GM18907 (cell line): ENCODE measurements around the gene BBS1.
"Not testable (repeated sequence)": the region's sequence is repeated elsewhere in the genome, so short reads cannot be mapped to it uniquely, and the experiment has no call there.

Experiments used
- ATAC-seq: cut with Tn5 transposase; IDR thresholded peaks from one replicate; pipeline ENCODE4 v1.9.1; 2021; ENCODE audit warnings: mild to moderate bottlenecking, moderate library complexity; ENCODE audit not compliant: unreplicated experiment

The BBS1 gene

GRCh38 chr11:66569076-66569475 is 58.6 kb downstream of the BBS1 start:
- ATAC-seq, result no peak

GRCh38 chr11:66570079-66570849 is 59.8 kb downstream of the BBS1 start:
- no peak for ATAC-seq

DNA sequence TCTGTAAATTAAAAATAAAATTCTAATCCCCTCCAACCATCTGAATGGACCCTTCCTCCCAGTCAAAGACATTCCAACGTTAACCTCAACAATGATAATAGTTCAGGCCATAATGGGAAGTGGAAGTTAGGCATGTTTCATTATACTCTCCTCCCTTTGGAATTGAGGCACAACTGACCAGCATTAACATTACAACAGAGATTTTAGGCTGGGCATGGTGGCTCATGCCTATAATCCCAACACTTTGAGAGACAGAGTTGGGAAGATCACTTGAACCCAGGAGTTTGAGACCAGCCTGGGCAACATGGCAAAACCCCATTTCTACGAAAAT is 60.4 kb downstream of the BBS1 start:
- ATAC-seq, result no peak

- ATAC-seq, result no peak
Measured at GRCh38 chr11:66579017-66579606, 68.7 kb downstream of the BBS1 start.

GRCh38 chr11:66580803-66581202 is 70.4 kb downstream of the BBS1 start:
- no peak for ATAC-seq

GRCh38 chr11:66581261-66581660 is 70.8 kb downstream of the BBS1 start:
- no peak for ATAC-seq

GRCh38 chr11:66582565-66583147 is 72.2 kb downstream of the BBS1 start:
- not testable (repeated sequence) for ATAC-seq
